IMR-90 (cell line): ENCODE data around the gene PIRT. TPM values are rescaled to one million over a fixed set of nuclear protein-coding genes. Genes with fewer than 3 reads are reported as not detected.

Experiments
- ATAC-seq: fragments of 200-7000 bp; cut with Tn5 transposase; 2 replicates; pipeline ENCODE4 v1.9.1; 2020; ENCODE audit warnings: low read depth, mild to moderate bottlenecking, moderate library complexity
- BruUV-seq: library from RNA; stranded (reverse); fragments of 400-500 nt; replicated peaks from 2 replicates; lab custom pipeline; 2021; lab: Mats Ljungman, UMichigan
- CTCF ChIA-PET: fragments of 300-600 bp; formaldehyde crosslinking; extraction: SDS; loops from one replicate; lab custom pipeline; 2021; ENCODE audit warnings: antibody characterized with exemption; lab: Yijun Ruan, JAX
- POLR2A ChIA-PET: fragments of 300-600 bp; sonication (Branson Sonifier 250); formaldehyde crosslinking; loops from one replicate; lab custom pipeline; 2022; ENCODE audit warnings: antibody characterized with exemption; ENCODE audit not compliant: unreplicated experiment; lab: Charles Lee
- DNase-seq: peaks from one replicate; pipeline ENCODE4 v3.0.0; 2013
- H2AFZ ChIP-seq: replicated peaks from 2 replicates; pipeline ENCODE3; 2013; ENCODE audit warnings: low read length, mild to moderate bottlenecking; ENCODE audit not compliant: poor library complexity
- H2AK5ac ChIP-seq: 2 replicates; pipeline ENCODE4 v1.6.1; 2013; ENCODE audit warnings: low read depth, low read length, inconsistent platforms
- H2AK9ac ChIP-seq: replicated peaks from 2 replicates; pipeline ENCODE3; 2013; ENCODE audit warnings: mild to moderate bottlenecking, low read depth, low read length, moderate library complexity; ENCODE audit not compliant: poor library complexity
- H2BK120ac ChIP-seq: 2 replicates; pipeline ENCODE4 v1.6.1; 2013; ENCODE audit warnings: low read depth, low read length, inconsistent platforms
- H2BK15ac ChIP-seq: 3 replicates; pipeline ENCODE4 v1.6.1; 2013; ENCODE audit warnings: low read depth, low read length, inconsistent platforms
- H2BK20ac ChIP-seq: 2 replicates; pipeline ENCODE4 v1.6.1; 2013; ENCODE audit warnings: low read depth, mild to moderate bottlenecking, inconsistent platforms, low read length, moderate library complexity
- H2BK5ac ChIP-seq: 2 replicates; pipeline ENCODE4 v1.6.1; 2013; ENCODE audit warnings: mild to moderate bottlenecking, low read depth, low read length, inconsistent platforms; ENCODE audit not compliant: poor library complexity, severe bottlenecking
- H3K14ac ChIP-seq: replicated peaks from 2 replicates; pipeline ENCODE4 v1.6.1; 2013; ENCODE audit warnings: low read depth, low read length, inconsistent platforms
- H3K18ac ChIP-seq: 2 replicates; pipeline ENCODE4 v1.6.1; 2013; ENCODE audit warnings: low read depth, low read length, control low read depth
- H3K23ac ChIP-seq: 2 replicates; pipeline ENCODE4 v1.6.1; 2013; ENCODE audit warnings: low read depth, low read length, inconsistent platforms
- H3K27ac ChIP-seq: 2 replicates; pipeline ENCODE4 v1.5.1; 2013; ENCODE audit warnings: mild to moderate bottlenecking, control low read depth, low read length; ENCODE audit not compliant: insufficient read depth
- H3K27me3 ChIP-seq: 2 replicates; pipeline ENCODE4 v1.6.1; 2013; ENCODE audit warnings: low read length; ENCODE audit not compliant: control insufficient read depth, insufficient read depth
- H3K36me3 ChIP-seq: 2 replicates; pipeline ENCODE4 v1.6.1; 2013; ENCODE audit warnings: low read length, mixed read lengths; ENCODE audit not compliant: control insufficient read depth, insufficient read depth
- H3K4ac ChIP-seq: 2 replicates; pipeline ENCODE4 v1.6.1; 2013; ENCODE audit warnings: low read depth, low read length, inconsistent platforms
- H3K4me1 ChIP-seq: 2 replicates; pipeline ENCODE4 v1.6.1; 2013; ENCODE audit warnings: low read length, mixed read lengths; ENCODE audit not compliant: control insufficient read depth, insufficient read depth
- H3K4me2 ChIP-seq: 2 replicates; pipeline ENCODE4 v1.6.1; 2013; ENCODE audit warnings: low read depth, mild to moderate bottlenecking, control low read depth, low read length, moderate library complexity
- H3K4me3 ChIP-seq: 2 replicates; pipeline ENCODE4 v1.5.1; 2013; ENCODE audit warnings: low read depth, mild to moderate bottlenecking, control low read depth, low read length, moderate library complexity; ENCODE audit not compliant: insufficient read depth
- H3K56ac ChIP-seq: 2 replicates; pipeline ENCODE4 v1.6.1; 2013; ENCODE audit warnings: low read length, inconsistent platforms; ENCODE audit not compliant: insufficient read depth; ENCODE audit errors: extremely low read depth
- H3K79me1 ChIP-seq, 2 experiments: 2 replicates each; pipeline ENCODE4 v1.6.1; 2013; ENCODE audit warnings: low read length in 2 of 2, inconsistent platforms in 1 of 2, low read depth in 1 of 2
- H3K9ac ChIP-seq: 2 replicates; pipeline ENCODE4 v1.6.1; 2013; ENCODE audit warnings: low read depth, low read length, control low read depth
- H3K9me1 ChIP-seq: 2 replicates; pipeline ENCODE4 v1.6.1; 2013; ENCODE audit warnings: low read length, inconsistent platforms; ENCODE audit not compliant: insufficient read depth
- H3K9me3 ChIP-seq: 2 replicates; pipeline ENCODE4 v1.6.1; 2013; ENCODE audit warnings: low read length; ENCODE audit not compliant: control insufficient read depth, insufficient read depth
- H4K20me1 ChIP-seq: 2 replicates; pipeline ENCODE4 v1.6.1; 2013; ENCODE audit warnings: low read length, inconsistent platforms; ENCODE audit not compliant: insufficient read depth
- H4K5ac ChIP-seq: 2 replicates; pipeline ENCODE4 v1.6.1; 2013; ENCODE audit warnings: mild to moderate bottlenecking, low read depth, low read length, control low read depth
- H4K8ac ChIP-seq, 2 experiments: 2 replicates each; pipeline ENCODE4 v1.6.1; 2013; ENCODE audit warnings: low read depth in 2 of 2, low read length in 2 of 2, control low read depth in 1 of 2, inconsistent platforms in 1 of 2
- H4K91ac ChIP-seq: 2 replicates; pipeline ENCODE4 v1.6.1; 2013; ENCODE audit warnings: low read depth, low read length, inconsistent platforms; ENCODE audit not compliant: insufficient read depth
- BHLHE40 ChIP-seq: fragments of 150-350 bp; IDR thresholded peaks from 2 replicates; pipeline ENCODE4 v1.6.1; 2016; ENCODE audit warnings: mild to moderate bottlenecking, low read depth, low read length
- CEBPB ChIP-seq: IDR thresholded peaks from 2 replicates; pipeline ENCODE4 v1.6.1; 2012; ENCODE audit warnings: low read depth, low read length, improper control_type of control experiment
- ELK1 ChIP-seq: fragments of 150-350 bp; IDR thresholded peaks from 2 replicates; pipeline ENCODE4 v1.6.1; 2016; ENCODE audit warnings: low read depth, mild to moderate bottlenecking, low read length, moderate library complexity, borderline replicate concordance
- FOS ChIP-seq: fragments of 150-350 bp; IDR thresholded peaks from 2 replicates; pipeline ENCODE4 v1.6.1; 2016; ENCODE audit warnings: low read depth, low read length
- MAFK ChIP-seq: IDR thresholded peaks from 2 replicates; pipeline ENCODE4 v1.6.1; 2012; ENCODE audit warnings: low read depth, low read length, improper control_type of control experiment
- MXI1 ChIP-seq: IDR thresholded peaks from 2 replicates; pipeline ENCODE4 v1.6.1; 2012; ENCODE audit warnings: low read depth, mild to moderate bottlenecking, low read length, moderate library complexity, borderline replicate concordance
- NFE2L2 ChIP-seq: fragments of 150-350 bp; IDR thresholded peaks from 2 replicates; pipeline ENCODE4 v1.6.1; 2016; ENCODE audit warnings: low read depth, mild to moderate bottlenecking, low read length
- RAD21 ChIP-seq: IDR thresholded peaks from 2 replicates; pipeline ENCODE4 v1.6.1; 2012; ENCODE audit warnings: low read length, improper control_type of control experiment
- RCOR1 ChIP-seq: IDR thresholded peaks from 2 replicates; pipeline ENCODE4 v1.6.1; 2012; ENCODE audit warnings: mild to moderate bottlenecking, low read length, improper control_type of control experiment; ENCODE audit not compliant: insufficient replicate concordance
- SMC3 ChIP-seq: fragments of 150-350 bp; IDR thresholded peaks from 2 replicates; pipeline ENCODE4 v1.6.1; 2016; ENCODE audit warnings: low read depth, mild to moderate bottlenecking, antibody characterized with exemption, low read length, moderate library complexity
- USF2 ChIP-seq: fragments of 150-350 bp; IDR thresholded peaks from 2 replicates; pipeline ENCODE4 v1.6.1; 2017; ENCODE audit warnings: mild to moderate bottlenecking, antibody characterized with exemption, low read length, low read depth
- WGBS, 2 experiments: methylation state at CpG; one replicate each; pipeline versions ENCODE4 v1.1.5 to v1.1.7; 2013; ENCODE audit warnings: missing lambda C conversion rate in 2 of 2; ENCODE audit not compliant: insufficient read length in 1 of 2; ENCODE audit errors: extremely low coverage in 2 of 2; 5-methylcytosine and 5-hydroxymethylcytosine counted together
- dilution Hi-C: fragments of 300-500 bp; cut with HindIII; formaldehyde crosslinking; loops from one replicate; pipeline ENCODE4 v1.14.3; 2018; ENCODE audit warnings: low sequenced_read_pairs; ENCODE audit not compliant: unreplicated experiment
- in situ Hi-C: fragments of 300-500 bp; cut with MboI; formaldehyde crosslinking; loops from 3 replicates; pipeline ENCODE4 v1.14.3; 2019; ENCODE audit warnings: low sequenced_read_pairs, inconsistent platforms, mixed read lengths
- intact Hi-C: fragments of 100-400 bp; cut with micrococcal nuclease; formaldehyde crosslinking; loops from 2 replicates; pipeline ENCODE4 v1.10.0; 2022
- polyA plus RNA-seq, 3 experiments: library from polyadenylated mRNA; depleted of rRNA; stranded (reverse); fragments of >200 nt; gene quantifications; 2 replicates each; pipeline ENCODE4 v1.2.3, GENCODE V29; 2012; ENCODE audit warnings: low replicate concordance in 1 of 3
- total RNA-seq: library from RNA; depleted of rRNA; stranded (reverse); fragments of >200 nt; gene quantifications from 2 replicates; pipeline ENCODE4 v1.2.3, GENCODE V29; 2012
- TF ChIP-seq, protein P1 (sequence below): conservative IDR thresholded peaks from 2 replicates; pipeline ENCODE4 v1.5.1; 2012; ENCODE audit warnings: mild to moderate bottlenecking, low read depth, low read length, improper control_type of control experiment

The PIRT gene
- total and polyA plus RNA-seq, 2 of the 4 experiments (the other 2 are of a cell fraction): not detected

DNA sequence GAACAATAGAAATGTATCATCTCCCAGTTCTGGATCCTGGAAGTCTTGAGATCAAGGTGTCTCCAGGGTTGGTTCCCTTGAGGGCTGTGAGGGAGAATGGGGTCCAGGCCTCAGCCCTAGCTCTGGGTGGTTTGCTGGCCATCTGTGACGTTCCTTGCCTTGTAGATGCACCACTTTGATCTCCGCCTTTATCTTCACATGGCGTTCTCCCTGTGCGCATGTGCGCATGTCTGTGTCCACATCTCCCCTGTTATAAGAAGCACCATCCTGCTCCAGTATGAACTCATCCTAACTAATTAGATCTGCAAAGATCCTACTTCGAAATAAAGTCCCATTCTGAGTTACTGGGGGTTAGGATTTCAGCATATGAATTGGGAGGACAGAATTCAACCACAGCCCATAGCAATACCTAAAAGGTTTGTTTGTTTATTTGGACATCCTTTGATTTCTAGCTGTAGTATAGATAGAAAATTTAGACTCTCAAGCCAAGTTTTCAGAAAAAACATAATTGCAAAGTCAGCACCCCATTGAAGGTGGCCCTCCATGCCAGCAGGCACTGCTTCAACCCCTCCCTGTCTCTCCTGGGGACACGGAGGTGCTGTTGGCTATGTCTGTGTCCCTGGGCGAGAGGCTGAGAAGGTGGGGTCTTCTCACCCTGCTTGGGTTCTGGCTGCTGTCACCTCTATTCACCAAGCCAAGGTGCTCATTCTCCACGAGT, 31.2 kb downstream of the PIRT start:
- POLR2A ChIA-PET: no interaction called here
- CTCF ChIA-PET: no interaction called here
- H3K4me2 ChIP-seq: no peak overlapping the region

More for the DNA sequence above, 31.2 kb downstream of the PIRT start:
- Histone ChIP-seq H3K9me3 (no peaks in the 10 kb centered on the region), H2AFZ (no peak overlapping the region), H3K4ac (no peak overlapping the region), H3K4me3 (no peak overlapping the region), H4K8ac (no peak overlapping the region), H4K20me1 (no peaks in the 10 kb centered on the region), H3K9me1 (no peaks in the 10 kb centered on the region), H4K5ac (no peak overlapping the region), H3K18ac (no peak overlapping the region), H2AK9ac (no peak overlapping the region), H2BK5ac (no peak overlapping the region), H2AK5ac (no peak overlapping the region), H3K56ac (no peak overlapping the region), H3K27me3 (no peaks in the 10 kb centered on the region), H3K4me1 (no peaks in the 10 kb centered on the region), H3K36me3 (no peaks in the 10 kb centered on the region), H3K14ac (no peak overlapping the region), H3K9ac (no peak overlapping the region), H3K23ac (no peak overlapping the region), H2BK20ac (no peak overlapping the region), H2BK120ac (no peak overlapping the region), H3K79me1 (no peaks in the 10 kb centered on the region), H4K91ac (no peak overlapping the region), H2BK15ac (no peak overlapping the region), H3K27ac (no peak overlapping the region)
- BruUV-seq: no TSS peak
- ATAC-seq (no peak), DNase-seq (no peak)
- dilution Hi-C loops: no loop called here
- intact Hi-C loops: no loop called here
- no peak for TF ChIP-seq CEBPB
- no peak for TF ChIP-seq FOS
- no peak for TF ChIP-seq SMC3
- TF ChIP-seq MXI1: no peak
- no peak for TF ChIP-seq MAFK
- TF ChIP-seq RCOR1: no peak
- TF ChIP-seq NFE2L2: no peak
- TF ChIP-seq, protein P1, sequence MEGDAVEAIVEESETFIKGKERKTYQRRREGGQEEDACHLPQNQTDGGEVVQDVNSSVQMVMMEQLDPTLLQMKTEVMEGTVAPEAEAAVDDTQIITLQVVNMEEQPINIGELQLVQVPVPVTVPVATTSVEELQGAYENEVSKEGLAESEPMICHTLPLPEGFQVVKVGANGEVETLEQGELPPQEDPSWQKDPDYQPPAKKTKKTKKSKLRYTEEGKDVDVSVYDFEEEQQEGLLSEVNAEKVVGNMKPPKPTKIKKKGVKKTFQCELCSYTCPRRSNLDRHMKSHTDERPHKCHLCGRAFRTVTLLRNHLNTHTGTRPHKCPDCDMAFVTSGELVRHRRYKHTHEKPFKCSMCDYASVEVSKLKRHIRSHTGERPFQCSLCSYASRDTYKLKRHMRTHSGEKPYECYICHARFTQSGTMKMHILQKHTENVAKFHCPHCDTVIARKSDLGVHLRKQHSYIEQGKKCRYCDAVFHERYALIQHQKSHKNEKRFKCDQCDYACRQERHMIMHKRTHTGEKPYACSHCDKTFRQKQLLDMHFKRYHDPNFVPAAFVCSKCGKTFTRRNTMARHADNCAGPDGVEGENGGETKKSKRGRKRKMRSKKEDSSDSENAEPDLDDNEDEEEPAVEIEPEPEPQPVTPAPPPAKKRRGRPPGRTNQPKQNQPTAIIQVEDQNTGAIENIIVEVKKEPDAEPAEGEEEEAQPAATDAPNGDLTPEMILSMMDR: no peak
- TF ChIP-seq BHLHE40: no peak
- TF ChIP-seq RAD21: no peak
- TF ChIP-seq USF2: no peak
- TF ChIP-seq ELK1: no peak
- in situ Hi-C loops: no loop called here
- WGBS, 2 experiments: 0% methylated on average over 1 of the region's 9 CpGs; no CpG with 5 or more reads in 1 of the 2 experiments
